DMS114 treated with DMSO at 0.1 percent for 48 hours (cell line): Measurements from ENCODE around the gene ACAP1.
"Not testable (repeated sequence)": the region's sequence is repeated elsewhere in the genome, so short reads cannot be mapped to it uniquely, and the experiment has no call there.

Experiments
- DNase-seq: peaks from one replicate; lab custom pipeline; 2025; ENCODE audit not compliant: unreplicated experiment; lab: John Stamatoyannopoulos, UW

Gene ACAP1

DNA sequence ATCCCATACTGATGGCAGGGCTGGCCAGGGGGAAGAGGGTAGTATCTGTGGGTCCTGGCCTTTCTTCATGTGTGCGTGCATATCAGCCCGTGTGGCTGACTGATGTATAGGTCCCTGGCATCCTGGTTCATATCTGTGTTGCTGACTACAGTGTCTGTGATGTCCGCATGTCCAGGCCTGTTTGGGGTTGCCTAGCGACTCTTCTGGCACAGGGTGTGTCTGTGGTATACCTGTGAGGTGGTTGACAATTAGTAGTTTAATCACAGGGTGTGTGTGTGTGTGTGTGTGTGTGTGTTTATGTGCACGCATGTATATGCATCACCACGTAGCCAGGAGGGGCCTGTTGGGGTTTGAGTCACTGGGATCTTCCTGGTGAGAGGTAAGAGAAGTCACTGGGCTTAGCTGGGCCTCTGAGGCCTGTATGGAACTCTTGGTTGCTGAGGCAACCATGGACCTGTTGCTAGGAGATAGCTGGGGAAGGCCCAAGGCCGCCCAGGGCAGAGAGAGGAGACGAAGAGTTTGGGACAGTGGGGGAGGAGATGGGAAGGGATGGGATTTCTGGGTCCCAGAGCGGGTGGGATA lies 18.0 kb downstream of the ACAP1 start:
- DNase-seq: no peak

DNA sequence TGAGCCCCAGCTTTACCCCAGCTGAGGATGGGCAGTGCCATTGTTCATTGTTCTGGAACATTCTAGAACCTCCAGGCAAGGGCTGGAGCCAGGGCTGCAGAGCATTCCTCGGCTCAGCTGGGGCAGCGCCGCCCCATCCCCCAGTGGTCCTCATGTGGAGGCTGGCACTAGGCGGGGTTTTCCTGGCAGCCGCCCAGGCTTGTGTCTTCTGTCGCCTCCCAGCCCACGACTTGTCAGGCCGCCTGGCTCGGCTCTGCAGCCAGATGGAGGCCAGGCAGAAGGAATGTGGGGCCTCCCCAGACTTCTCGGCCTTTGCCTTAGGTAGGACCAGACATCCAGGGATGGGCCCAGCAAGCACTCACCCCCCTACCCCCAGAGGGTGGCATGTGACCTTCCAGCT lies 18.7 kb downstream of the ACAP1 start, which contains the start of gene TMEM95:
Gene TMEM95 (plus strand): TSS at position 104 of the 400 bp plus-strand sequence. CDS start 49 bp downstream, at position 153.
- DNase-seq: no peak

DNA sequence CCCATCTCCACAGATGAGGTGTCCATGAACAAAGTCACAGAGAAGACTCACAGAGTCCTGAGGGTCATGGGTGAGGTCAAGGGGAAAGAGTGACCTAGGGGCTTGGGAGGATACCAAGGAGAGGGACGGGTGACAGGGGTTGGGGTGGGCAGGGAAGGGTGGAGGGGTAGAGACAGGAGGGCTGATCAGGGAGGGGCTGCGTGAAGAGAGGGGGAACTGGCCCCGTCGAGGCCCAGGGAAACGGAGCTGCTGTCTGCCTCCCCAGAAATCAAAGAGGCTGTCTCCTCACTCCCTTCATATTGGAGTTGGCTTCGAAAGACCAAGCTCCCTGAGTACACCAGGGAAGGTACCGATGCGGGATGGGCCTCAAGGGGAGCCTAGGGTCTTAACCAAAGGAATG lies 19.2 kb downstream of the ACAP1 start:
- no peak for DNase-seq

DNA sequence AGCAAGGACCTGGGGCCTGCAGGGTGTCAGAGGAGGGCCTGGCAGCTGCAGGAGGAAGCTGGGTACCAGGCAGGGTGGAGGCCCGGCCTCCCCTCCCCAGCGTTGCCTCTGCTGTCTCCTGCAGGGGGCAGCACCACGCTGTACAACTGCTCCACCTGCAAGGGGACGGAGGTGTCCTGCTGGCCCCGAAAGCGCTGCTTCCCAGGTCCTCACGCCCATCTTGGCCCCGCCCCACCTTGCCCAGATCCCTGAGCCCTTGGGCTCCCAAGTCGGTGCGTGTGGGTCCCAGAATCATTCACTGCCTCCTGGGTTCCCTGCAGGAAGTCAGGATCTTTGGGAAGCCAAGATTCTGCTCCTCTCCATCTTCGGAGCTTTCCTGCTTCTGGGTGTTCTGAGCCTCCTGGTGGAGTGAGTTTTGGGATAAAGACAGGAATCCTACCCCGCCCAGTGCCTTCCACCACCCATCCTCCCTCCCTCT lies 19.8 kb downstream of the ACAP1 start:
- DNase-seq: peak; percentile 11

DNA sequence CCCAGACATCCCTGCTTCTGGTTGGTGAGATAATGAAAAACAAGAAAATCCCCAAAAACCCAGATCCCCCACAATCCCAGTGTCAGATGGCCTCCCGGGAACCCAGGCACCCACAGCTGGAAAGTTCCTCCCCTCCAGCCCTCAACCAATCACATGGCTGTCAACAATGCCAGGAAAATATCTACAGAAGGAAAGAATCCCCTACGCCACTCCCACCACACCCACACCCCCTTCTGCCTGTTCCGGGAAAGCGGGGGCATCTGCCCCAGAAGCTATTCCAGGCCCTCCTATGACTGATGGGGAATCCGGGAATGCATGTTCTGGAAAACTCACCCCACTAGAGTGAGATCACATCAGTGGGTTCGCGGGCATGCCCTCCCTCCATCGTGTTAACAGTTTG lies 20.4 kb downstream of the ACAP1 start:
- DNase-seq: no peak

DNA sequence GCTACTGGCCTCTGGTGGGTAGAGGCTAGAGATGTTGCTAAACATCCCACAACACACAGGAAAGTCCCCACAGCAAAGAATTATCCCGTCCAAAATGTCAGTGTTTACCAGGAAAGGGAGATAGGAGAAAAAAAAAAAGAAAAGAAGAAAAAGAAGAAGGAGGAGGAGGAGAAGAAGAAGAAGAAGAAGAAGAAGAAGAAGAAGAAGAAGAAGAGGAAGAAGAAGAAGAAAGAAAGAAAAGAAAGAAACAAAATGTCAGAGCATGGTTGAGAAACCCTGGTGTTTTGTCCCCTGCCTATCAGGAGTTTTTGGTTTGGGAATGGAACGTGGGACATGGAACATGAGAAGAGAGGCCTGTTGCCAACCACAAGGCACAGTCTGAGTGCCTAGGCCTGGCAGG lies 21.1 kb downstream of the ACAP1 start:
- DNase-seq: no peak

DNA sequence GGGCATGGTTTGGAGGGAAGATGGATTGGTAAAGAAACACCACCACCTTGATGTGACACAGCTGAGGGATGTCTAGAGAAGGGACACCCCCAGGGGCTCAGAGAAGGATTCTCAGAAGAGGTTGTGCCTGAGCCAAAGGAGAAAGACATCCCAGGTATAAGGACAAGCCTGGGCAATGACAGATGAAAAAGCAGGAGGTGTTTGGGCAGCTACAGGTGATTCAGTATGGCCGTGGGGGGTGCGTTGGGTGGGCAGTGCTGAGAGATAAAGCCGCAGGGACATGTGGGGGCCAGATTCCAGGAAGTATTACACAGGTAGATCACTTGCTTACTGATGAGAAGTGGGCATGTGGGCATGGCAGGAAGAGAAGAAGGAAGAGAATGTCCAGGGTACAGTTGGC lies 25.6 kb downstream of the ACAP1 start:
- DNase-seq: no peak

DNA sequence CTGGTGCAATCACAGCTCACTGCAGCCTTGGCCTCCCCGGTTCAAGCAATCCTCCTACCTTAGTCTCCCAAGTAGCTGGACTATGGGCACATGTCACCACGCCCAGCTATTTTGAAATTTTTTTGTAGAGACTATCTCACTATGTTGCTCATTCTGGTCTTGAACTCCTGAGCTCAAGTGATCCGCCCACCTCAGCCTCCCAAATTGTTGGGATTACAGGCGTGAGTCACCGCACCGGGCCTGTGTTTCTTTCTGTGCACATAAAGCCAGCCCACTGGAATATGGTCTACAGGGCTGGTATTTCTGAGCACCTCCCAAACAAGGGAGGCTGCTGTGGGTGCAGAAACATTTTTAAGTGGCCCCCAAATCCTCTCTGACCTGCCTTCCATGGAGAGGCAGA lies 27.0 kb downstream of the ACAP1 start:
- no peak for DNase-seq

DNA sequence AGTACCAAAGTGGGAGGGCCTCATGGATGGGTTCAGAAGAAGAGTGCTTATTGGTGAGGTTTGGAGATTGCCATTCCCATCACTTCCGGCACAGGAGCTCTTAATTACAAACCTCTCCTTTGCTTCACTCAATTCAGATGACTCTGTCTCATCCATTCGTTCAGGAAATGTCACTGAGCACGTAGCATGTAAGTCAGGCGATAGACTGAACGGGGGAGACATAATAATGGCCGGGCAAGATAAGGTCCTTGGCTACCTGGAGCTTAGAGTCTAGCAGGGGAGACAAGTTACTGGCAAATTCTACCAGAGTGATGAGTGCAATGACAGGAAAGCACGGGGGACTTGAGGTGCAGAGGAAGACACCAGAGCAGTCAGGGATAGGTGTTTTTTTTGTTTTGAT lies 29.6 kb downstream of the ACAP1 start:
- not testable (repeated sequence) for DNase-seq

DNA sequence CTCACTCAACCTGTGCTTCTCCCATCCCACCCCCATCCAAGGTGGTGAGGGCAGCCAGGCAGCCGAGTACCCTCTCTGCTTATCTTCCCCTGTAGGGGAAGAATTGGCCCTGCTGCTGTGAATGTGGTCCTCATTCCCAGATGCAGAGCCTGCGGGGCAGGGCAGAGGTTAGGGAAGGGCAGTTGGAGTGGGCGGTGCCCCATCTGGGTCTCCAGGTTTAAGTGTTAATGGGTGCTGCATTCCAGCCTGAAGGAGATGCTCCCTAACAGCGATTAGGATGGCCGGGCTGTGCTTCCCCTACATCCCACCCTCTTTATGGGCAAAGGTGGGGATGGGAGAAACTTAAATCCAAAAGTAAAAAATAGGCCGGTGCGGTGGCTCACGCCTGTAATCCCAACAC lies 30.8 kb downstream of the ACAP1 start:
- no peak for DNase-seq

DNA sequence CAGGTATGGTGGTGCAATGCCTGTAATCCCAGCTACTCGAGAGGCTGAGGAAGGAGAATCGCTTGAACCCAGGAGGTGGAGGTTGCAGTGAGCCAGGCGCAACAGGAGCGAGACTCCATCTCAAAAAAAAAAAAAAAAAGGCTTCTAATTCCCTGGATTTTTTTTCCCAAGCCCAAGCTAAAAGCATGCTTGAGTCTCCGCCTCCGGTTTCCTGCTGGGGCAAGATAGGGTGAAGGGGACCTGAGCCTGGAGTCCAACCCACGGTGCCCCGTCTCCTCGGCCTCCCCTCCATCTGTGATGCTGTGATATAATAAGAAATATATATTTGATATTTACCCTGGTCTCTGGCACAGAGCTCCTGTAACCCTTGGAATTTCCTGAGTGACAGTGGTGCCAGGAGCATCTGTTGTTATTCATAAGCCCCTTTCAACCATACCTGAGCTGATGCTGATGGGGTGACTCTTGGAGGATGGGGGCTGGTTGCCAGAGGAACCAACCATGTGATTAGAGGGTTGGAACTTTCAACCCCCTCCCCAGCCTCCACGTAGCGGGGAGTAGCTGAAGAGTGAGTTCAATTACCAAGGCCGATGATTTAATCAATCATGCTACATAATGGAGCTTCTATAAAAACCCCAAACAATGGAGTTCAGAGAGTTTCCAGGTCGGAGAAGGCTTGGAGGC lies 31.7 kb downstream of the ACAP1 start:
- DNase-seq: no peak

DNA sequence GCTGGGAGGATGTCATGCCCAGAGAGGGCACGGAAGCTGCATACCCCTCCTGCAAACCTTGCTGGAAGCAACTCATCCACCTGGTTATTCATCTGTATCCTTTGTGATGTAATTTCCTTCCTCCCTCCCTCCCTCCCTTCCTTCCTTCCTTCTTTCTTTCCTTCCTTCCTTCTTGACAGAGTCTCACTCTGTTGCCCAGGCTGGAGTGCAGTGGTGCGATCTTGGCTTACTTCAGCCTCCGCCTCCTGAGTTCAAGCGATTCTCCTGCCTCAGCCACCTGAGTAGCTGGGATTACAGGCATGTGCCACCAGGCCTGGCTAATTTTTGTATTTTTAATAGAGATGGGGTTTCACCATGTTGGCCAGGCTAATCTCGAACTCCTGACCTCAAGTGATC lies 32.3 kb downstream of the ACAP1 start:
- DNase-seq: not testable (repeated sequence)

DNA sequence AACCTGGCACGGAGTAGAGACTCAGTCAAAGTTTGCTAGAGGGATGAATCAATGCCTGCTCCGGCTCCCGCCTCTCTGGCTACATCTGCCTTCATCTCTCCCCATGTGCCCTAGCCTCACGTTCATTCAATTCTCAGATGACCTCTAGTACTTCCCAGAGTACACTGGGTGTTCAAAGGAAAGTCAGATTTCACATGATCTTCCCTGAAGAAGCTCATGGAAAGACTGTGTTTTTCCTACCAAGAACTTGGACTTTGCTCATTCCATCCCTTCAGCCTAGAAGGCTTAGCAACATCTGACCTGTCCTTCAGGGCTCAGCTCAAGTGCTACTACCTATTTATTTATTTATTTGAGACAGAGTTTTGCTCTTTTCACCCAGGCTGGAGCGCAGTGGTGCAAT lies 33.5 kb downstream of the ACAP1 start:
- no peak for DNase-seq

DNA sequence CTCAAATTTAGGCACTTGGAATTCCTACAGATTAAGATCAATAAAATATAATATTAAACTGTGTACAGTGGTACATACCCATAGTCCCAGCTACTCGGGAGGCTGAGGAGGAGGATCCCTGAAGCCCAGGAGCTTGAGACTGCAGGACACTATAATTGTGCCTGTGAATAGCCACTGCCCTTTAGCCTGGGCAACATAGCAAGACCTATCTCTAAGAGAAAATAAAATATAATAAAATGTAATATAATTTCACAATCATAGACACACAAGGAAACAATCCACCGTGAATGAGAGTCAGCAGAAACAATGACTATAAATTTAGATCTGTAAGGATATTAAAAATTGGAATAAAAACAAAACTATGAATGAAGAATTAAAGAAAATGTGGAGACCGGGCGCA lies 34.5 kb downstream of the ACAP1 start:
- DNase-seq: no peak

DNA sequence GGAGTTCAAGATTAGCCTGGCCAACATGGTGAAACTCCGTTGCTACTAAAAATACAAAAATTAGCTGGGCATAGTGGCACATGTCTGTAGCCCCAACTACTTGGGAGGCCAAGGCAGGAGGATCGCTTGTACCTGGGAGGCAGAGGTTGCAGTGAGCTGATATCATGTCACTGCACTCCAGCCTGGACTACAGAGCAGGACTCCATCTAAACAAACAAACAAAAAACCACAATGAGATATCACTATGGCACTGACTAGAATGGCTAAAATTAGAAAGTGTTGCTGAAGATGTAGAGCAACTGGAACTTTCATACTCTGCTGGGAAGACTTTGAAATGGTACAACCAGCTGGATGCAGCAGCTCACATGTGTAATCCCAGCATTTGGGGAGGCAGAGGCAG lies 38.0 kb downstream of the ACAP1 start:
- no peak for DNase-seq

DNA sequence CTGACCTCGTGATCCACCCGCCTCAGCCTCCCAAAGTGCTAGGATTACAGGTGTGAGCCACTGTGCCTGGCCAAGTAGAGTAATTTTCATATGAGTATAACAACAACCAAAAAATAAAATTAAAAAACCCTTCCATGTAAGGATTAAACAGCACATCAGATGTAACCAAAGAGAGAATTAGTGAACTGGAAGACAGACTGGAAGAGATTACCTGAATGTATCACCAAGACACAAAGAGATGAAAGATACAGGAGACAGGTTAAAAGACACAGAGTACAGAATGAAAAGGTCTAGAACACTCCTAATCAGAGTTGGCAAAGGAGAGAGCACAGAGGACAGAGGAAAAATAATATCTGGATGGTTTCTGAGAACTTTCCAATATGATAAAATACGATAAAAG lies 42.8 kb downstream of the ACAP1 start:
- DNase-seq: no peak

DNA sequence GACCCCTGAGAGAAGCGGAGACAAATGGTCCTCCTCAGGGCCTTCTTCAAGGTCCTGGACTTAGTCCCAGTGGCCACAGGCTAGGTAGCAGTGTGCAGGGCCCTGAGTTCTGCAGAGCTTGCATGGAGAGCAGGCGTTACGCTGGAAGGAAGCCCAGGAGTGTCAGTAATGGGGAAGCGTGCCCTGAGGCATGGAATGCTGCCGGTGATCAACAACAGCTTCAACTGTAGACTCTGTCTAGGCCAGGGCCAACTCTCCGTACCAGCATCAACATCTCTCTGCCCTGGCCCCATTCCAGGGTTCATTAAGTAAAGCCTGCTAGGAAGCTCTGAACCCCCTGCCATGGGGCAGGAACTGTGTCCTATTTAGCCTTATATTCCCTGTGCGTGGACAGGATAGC lies 44.0 kb downstream of the ACAP1 start:
- no peak for DNase-seq

DNA sequence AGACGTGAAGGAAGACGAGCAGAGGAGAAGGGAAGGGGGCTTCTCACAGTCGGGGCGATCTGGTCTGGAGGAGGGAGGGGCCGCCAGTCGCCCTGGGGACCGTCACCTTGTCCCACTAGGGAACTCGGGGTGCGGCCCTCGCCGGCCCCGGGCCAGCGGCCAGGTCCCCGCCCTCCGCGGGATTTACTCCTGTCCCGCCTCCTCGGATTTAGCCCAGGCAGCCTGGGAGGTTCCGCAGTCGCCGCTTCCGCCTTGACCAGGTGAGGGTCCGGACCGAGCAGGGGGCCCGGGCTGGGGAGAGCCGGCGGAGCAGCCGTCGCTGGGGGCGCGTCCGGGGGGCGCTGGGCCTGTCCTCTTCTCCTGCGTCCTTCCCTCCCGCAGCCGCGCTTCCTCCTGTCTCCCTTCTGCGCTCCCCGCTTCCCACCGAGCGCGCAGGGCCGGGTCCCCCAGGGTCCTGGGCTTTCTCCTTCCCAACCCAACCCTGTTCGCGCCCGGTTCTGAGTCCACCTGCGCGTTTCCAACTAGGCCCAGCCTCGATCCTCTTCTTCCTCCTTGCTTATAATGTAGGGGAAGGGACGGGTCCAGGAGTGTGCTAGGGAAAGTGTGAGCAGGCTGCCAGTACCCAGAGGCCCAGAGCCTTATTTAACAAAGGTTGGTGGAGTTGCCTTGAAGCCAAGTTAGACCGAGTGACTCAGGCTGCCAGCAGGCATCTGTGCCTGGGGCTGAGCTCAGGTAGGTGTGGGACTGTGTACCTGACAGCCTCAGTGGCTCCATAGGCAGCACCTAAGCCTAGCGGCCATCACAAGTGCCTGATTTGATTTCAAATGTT lies 44.7 kb downstream of the ACAP1 start, which contains the start of gene TNK1:
Gene TNK1 (plus strand): TSS at position 235 of the 829 bp plus-strand sequence. CDS start 1,838 bp downstream, outside the sequence.
- no peak for DNase-seq

DNA sequence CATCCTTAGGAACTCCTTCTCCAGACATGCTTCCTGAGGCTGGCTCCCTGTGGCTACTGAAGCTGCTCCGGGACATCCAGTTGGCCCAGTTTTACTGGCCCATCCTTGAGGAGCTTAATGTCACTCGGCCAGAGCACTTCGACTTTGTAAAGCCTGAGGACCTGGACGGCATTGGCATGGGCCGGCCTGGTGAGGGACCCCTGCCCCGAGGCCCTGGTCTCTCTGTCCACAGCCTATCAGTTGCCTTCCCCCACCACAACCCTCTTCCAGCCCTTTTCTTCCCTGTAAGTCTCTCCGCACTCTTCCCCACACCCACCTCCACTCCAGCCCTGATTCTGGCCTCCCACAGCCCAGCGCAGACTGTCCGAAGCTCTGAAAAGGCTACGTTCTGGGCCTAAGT lies 46.6 kb downstream of the ACAP1 start:
- DNase-seq: no peak

DNA sequence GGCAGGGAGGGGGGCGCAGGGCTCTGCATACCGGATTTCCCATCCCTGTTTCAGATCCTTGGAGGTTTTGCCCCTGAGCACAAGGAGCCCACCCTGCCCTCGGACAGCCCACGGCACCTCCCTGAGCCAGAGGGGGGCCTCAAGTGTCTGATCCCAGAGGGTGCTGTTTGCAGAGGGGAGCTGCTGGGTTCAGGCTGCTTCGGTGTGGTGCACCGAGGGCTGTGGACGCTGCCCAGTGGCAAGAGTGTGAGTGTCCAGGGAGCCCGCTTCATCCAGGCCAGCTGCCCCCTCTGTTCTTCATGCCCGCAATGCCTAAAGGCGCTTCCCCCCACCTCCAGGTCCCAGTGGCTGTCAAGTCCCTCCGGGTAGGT lies 47.0 kb downstream of the ACAP1 start:
- no peak for DNase-seq

DNA sequence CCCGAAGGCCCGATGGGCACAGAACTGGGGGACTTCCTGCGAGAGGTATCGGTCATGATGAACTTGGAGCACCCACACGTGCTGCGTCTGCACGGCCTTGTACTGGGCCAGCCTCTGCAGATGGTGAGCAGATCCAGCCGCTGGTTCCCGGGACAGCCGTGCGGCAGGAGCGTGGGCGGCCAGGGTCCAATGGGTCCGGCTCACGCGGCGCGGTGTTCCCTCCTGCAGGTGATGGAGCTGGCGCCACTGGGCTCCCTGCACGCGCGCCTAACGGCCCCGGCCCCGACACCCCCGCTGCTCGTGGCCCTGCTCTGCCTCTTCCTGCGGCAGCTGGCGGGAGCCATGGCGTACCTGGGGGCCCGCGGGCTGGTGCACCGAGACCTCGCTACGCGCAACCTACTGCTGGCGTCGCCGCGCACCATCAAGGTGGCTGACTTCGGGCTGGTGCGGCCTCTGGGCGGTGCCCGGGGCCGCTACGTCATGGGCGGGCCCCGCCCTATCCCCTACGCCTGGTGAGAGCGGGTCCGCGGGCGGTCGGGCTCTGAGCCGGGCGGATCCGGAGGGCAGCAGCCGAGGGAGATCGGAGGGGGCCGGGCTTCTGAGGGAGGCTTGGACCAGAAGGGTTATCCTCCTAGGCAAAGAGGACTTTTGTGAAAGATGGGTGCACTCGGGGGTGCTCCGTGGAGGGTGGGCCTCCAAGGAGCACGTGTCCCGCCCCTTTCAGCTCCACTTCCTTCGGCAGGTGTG lies 47.6 kb downstream of the ACAP1 start:
- DNase-seq: no peak
